Measurements from ENCODE around the gene AMDHD2.

Gene AMDHD2

DNA sequence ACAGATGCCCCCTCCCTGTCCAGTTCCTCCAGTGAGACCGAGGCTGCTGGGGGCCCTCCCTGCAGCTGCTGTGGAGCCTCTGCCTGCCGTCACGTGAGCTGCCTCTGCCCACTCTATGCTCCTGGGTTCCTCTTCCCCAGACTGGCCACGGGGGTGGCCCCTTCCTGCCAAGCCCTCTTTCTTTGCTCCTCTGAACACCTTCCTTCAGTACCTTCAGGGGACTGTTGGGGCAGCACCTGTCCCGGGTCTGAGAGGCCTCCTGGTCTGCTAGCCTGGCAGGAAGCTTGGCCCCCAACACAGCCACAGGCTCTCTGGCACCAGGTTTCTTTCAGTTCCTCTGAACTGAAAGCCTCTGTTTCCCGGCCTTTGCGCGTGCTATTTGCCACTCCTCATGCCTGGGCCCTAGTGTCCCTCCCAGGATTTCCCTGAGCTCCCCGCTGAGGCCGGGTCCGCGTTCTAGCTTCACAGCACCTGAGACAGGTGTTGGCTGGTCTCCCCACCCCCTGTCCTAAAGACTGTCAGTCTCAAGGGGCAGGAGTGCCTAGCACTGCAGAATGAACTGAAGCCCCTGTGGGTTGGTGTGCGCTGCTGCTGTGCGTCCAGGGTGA is 13.0 kb upstream of the AMDHD2 start:
- TF ChIP-seq MAX (IDR thresholded peaks at IDR 0.05; ENCODE audit: low read depth, low read length) (no peak), CTCF (IDR thresholded peaks at IDR 0.05; ENCODE audit: low read depth, low read length) (no peak), MYC (IDR thresholded peaks at IDR 0.05; ENCODE audit: low read depth, low read length) (no peak), POLR2A (IDR thresholded peaks at IDR 0.05; ENCODE audit: extremely low read depth, insufficient read length) (no peak)
- DNase-seq (ENCODE audit: low read depth): no peak
- no peak overlapping the region for H3K4me3 ChIP-seq (ENCODE audit: low read depth, low read length)

- DNase-seq (ENCODE audit: low read depth): no peak
- TF ChIP-seq MYC (IDR thresholded peaks at IDR 0.05; ENCODE audit: low read depth, low read length): no peak
- no peak for TF ChIP-seq MAX (IDR thresholded peaks at IDR 0.05; ENCODE audit: low read depth, low read length)
- no peak for TF ChIP-seq POLR2A (IDR thresholded peaks at IDR 0.05; ENCODE audit: extremely low read depth, insufficient read length)
- no peak for TF ChIP-seq CTCF (IDR thresholded peaks at IDR 0.05; ENCODE audit: low read depth, low read length)
- no peak overlapping the region for H3K4me3 ChIP-seq (ENCODE audit: low read depth, low read length)
These were observed 12.5 kb upstream of the AMDHD2 start for GRCh38 chr16:2507665-2508064.

GRCh38 chr16:2508722-2509400 is 11.3 kb upstream of the AMDHD2 start:
- TF ChIP-seq MYC (IDR thresholded peaks at IDR 0.05; ENCODE audit: low read depth, low read length): no peak
- TF ChIP-seq POLR2A (IDR thresholded peaks at IDR 0.05; ENCODE audit: extremely low read depth, insufficient read length): no peak
- no peak for DNase-seq (ENCODE audit: low read depth)
- H3K4me3 ChIP-seq (ENCODE audit: low read depth, low read length): no peak overlapping the region

GRCh38 chr16:2511128-2511800 is 8.9 kb upstream of the AMDHD2 start:
- no peak overlapping the region for H3K4me3 ChIP-seq (ENCODE audit: low read depth, low read length)
- no peak for DNase-seq (ENCODE audit: low read depth)
- TF ChIP-seq MYC (IDR thresholded peaks at IDR 0.05; ENCODE audit: low read depth, low read length) (no peak), MAX (IDR thresholded peaks at IDR 0.05; ENCODE audit: low read depth, low read length) (no peak), CTCF (IDR thresholded peaks at IDR 0.05; ENCODE audit: low read depth, low read length) (no peak), POLR2A (IDR thresholded peaks at IDR 0.05; ENCODE audit: extremely low read depth, insufficient read length) (no peak)

DNA sequence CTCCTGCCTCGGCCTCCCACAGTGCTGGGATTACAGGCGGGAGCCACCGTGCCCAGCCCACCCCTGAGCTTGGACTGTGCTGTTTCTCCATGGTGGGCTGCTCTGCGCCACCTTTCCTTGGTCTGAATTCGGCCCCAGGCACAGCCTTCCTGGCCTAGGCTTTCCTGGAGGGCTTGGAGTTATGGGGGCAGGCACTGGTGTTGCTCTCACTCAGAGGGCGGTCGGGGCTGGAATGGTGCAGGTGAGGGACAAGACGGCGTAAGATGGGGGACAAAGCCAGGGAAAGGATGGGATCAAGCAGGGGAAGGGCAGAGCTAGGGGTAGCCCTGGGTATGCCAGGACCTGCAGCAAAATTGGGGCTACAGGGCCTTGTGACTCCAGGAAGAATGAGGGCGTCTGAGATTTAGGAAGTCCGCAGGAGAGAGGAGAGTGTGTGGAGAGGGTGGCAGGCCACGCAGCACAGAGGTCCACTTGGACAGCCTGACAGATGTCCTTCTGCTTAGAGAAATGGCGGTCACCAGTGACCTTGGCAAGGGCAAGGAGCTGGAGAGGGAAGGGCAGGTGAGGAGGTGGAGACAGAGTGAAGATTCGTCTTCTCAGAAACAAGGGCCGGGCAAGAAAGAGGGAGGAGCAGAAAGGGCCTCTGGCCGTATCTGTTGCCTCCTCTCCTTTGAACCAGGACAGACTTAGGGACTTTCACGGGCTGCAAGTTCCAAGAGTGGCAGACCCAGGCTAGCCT is 8.0 kb upstream of the AMDHD2 start:
- no peak for DNase-seq (ENCODE audit: low read depth)
- TF ChIP-seq CTCF (IDR thresholded peaks at IDR 0.05; ENCODE audit: low read depth, low read length) (no peak), MYC (IDR thresholded peaks at IDR 0.05; ENCODE audit: low read depth, low read length) (no peak), MAX (IDR thresholded peaks at IDR 0.05; ENCODE audit: low read depth, low read length) (no peak), POLR2A (IDR thresholded peaks at IDR 0.05; ENCODE audit: extremely low read depth, insufficient read length) (no peak)
- H3K4me3 ChIP-seq (ENCODE audit: low read depth, low read length): no peak overlapping the region
